Endothelial cell of umbilical vein (primary cell): ENCODE data around the gene DAP. TPM values are rescaled to one million over a fixed set of nuclear protein-coding genes. Genes with fewer than 3 reads are reported as not detected.
A peak's percentile ranks its signal among the peaks of the same experiment; 100 is the strongest.

Source experiments
- BruUV-seq: library from RNA; stranded (reverse); fragments of 400-500 nt; replicated peaks from 2 replicates; lab custom pipeline; 2021; lab: Mats Ljungman, UMichigan
- CTCF ChIA-PET: fragments of 300-600, 350-600 bp; sonication (Branson Sonifier 250); formaldehyde crosslinking; loops from one replicate; lab custom pipeline; 2021; ENCODE audit warnings: antibody characterized with exemption, inconsistent platforms; lab: Charles Lee
- POLR2A ChIA-PET: fragments of 300-600, 350-600 bp; sonication (Branson Sonifier 250); formaldehyde crosslinking; loops from one replicate; lab custom pipeline; 2021; ENCODE audit warnings: antibody characterized with exemption, inconsistent platforms; lab: Charles Lee
- DNase-seq: peaks from one replicate; pipeline ENCODE4 v3.0.0-alpha.2; 2011; ENCODE audit warnings: low read depth, low spot score
- FAIRE-seq: peaks from 2 replicates; lab custom pipeline; 2011; peaks lifted over from hg19 to GRCh38; lab: Jason Lieb, UNC
- H2AFZ ChIP-seq: 2 replicates; pipeline ENCODE4 v1.6.0; 2012; ENCODE audit warnings: low read depth, low read length, control low read depth, inconsistent platforms
- H3K27ac ChIP-seq: 2 replicates; pipeline ENCODE4 v1.5.1; 2011; ENCODE audit warnings: low read depth, mild to moderate bottlenecking, control low read depth, low read length, moderate library complexity; ENCODE audit not compliant: insufficient read depth
- H3K27me3 ChIP-seq, 2 experiments: 2 replicates each; pipeline versions ENCODE4 v1.6.0 to v1.6.1; 2011; ENCODE audit warnings: low read length in 2 of 2, mixed read lengths in 1 of 2; ENCODE audit not compliant: control insufficient read depth in 2 of 2, insufficient read depth in 2 of 2
- H3K36me3 ChIP-seq, 2 experiments: 2 replicates in 1 of 2; 3 replicates in 1 of 2; pipeline ENCODE4 v1.5.1; 2011; ENCODE audit warnings: low read length in 2 of 2, mild to moderate bottlenecking in 1 of 2, moderate library complexity in 1 of 2; ENCODE audit not compliant: control insufficient read depth in 2 of 2, insufficient read depth in 2 of 2; ENCODE audit errors: extremely low read depth in 1 of 2
- H3K4me1 ChIP-seq: 3 replicates; pipeline ENCODE4 v1.5.1; 2011; ENCODE audit warnings: mild to moderate bottlenecking, low read length; ENCODE audit not compliant: control insufficient read depth, insufficient read depth; ENCODE audit errors: extremely low read depth
- H3K4me2 ChIP-seq: 2 replicates; pipeline ENCODE4 v1.6.1; 2011; ENCODE audit warnings: low read length, control low read depth, mixed read lengths; ENCODE audit not compliant: insufficient read depth
- H3K4me3 ChIP-seq, 3 experiments: fragments of 200-600 bp in 1 of 3; sonication (generic), shearing (Covaris generic) in 1 of 3; replicated peaks in 1 of 3; 2 replicates each; pipeline ENCODE4 v1.5.1; 2011 to 2016; ENCODE audit warnings: control low read depth in 3 of 3, low read length in 3 of 3, mild to moderate bottlenecking in 2 of 3, inconsistent platforms in 1 of 3, low read depth in 1 of 3, moderate library complexity in 1 of 3; ENCODE audit not compliant: insufficient read depth in 1 of 3
- H3K79me2 ChIP-seq: 2 replicates; pipeline ENCODE4 v1.6.0; 2012; ENCODE audit warnings: low read length, inconsistent platforms; ENCODE audit not compliant: control insufficient read depth, insufficient read depth
- H3K9ac ChIP-seq: replicated peaks from 2 replicates; pipeline ENCODE3; 2011; ENCODE audit warnings: low read length, control low read depth; ENCODE audit not compliant: insufficient read depth; ENCODE audit errors: extremely low read depth
- H3K9me1 ChIP-seq: replicated peaks from 3 replicates; pipeline ENCODE4 v1.6.0; 2011; ENCODE audit warnings: mild to moderate bottlenecking, low read length; ENCODE audit not compliant: control insufficient read depth, insufficient read depth; ENCODE audit errors: extremely low read depth
- H3K9me3 ChIP-seq: replicated peaks from 2 replicates; pipeline ENCODE4 v1.5.1; 2012; ENCODE audit warnings: low read length, inconsistent platforms; ENCODE audit not compliant: control insufficient read depth, insufficient read depth
- H4K20me1 ChIP-seq: replicated peaks from 2 replicates; pipeline ENCODE3; 2011; ENCODE audit warnings: mild to moderate bottlenecking, low read length; ENCODE audit not compliant: control insufficient read depth, insufficient read depth; ENCODE audit errors: extremely low read depth
- FOS ChIP-seq: IDR thresholded peaks from 2 replicates; pipeline ENCODE4 v1.6.1; 2011; ENCODE audit warnings: mild to moderate bottlenecking, low read length, moderate library complexity, borderline replicate concordance; ENCODE audit not compliant: insufficient read depth
- GATA2 ChIP-seq: IDR thresholded peaks from 2 replicates; pipeline ENCODE4 v1.7.0; 2011; ENCODE audit warnings: low read depth, mild to moderate bottlenecking, moderate library complexity, mixed read lengths, low read length; ENCODE audit not compliant: insufficient read length, insufficient read depth
- JUN ChIP-seq: IDR thresholded peaks from 2 replicates; pipeline ENCODE4 v1.6.1; 2011; ENCODE audit warnings: borderline replicate concordance, low read depth; ENCODE audit not compliant: insufficient read length, insufficient read depth
- MYC ChIP-seq: IDR thresholded peaks from one replicate; pipeline ENCODE4 v1.6.1; 2011; ENCODE audit warnings: mild to moderate bottlenecking, low read depth, low read length
- POLR2A ChIP-seq: IDR thresholded peaks from 2 replicates; pipeline ENCODE4 v1.6.1; 2012; ENCODE audit warnings: low read depth, mild to moderate bottlenecking, control low read depth, low read length
- POLR2AphosphoS5 ChIP-seq: IDR thresholded peaks from 2 replicates; pipeline ENCODE4 v1.6.1; 2012; ENCODE audit warnings: low read depth, mild to moderate bottlenecking, control low read depth, low read length, moderate library complexity; ENCODE audit not compliant: insufficient read depth
- dilution Hi-C: fragments of 300-500 bp; cut with MboI; formaldehyde crosslinking; loops from one replicate; pipeline ENCODE4 v1.15.0; 2019; ENCODE audit warnings: low sequenced_read_pairs; ENCODE audit not compliant: extremely low pct_ligation_motif_present
- intact Hi-C: fragments of 100-400 bp; cut with micrococcal nuclease; formaldehyde crosslinking; loops from one replicate; pipeline ENCODE4 v1.10.0; 2022
- polyA plus RNA-seq, 4 experiments: library from polyadenylated mRNA; depleted of rRNA in 3 of 4; stranded (reverse) in 3 of 4; unstranded in 1 of 4; fragments of >200 nt; gene quantifications; 2 replicates each; pipeline versions ENCODE4 v1.2.1 to v1.2.3, GENCODE V29; 2011 to 2012; ENCODE audit warnings: missing spikeins in 1 of 4
- total RNA-seq: library from RNA; stranded (reverse); gene quantifications from 2 replicates; pipeline ENCODE4 v1.2.3, GENCODE V29; 2021
- TF ChIP-seq, protein P1 (sequence below): IDR thresholded peaks from 2 replicates; pipeline ENCODE4 v1.6.1; 2011; ENCODE audit not compliant: insufficient read depth, insufficient read length
- TF ChIP-seq, protein P2 (sequence below), 2 donors: IDR thresholded peaks; 1 replicate in 1 of 2; 2 replicates in 1 of 2; pipeline ENCODE4 v1.5.1; 2011; ENCODE audit warnings: low read length in 2 of 2, mild to moderate bottlenecking in 2 of 2, moderate library complexity in 2 of 2, control low read depth in 1 of 2, inconsistent platforms in 1 of 2, low read depth in 1 of 2; ENCODE audit not compliant: insufficient read depth in 1 of 2; ENCODE audit errors: extremely low read depth in 1 of 2

Gene DAP
- total and polyA plus RNA-seq, 2 donors (not counting 3 experiments of a cell fraction or from before 2014, with no cell fraction given): 79.8 to 188 TPM

DNA sequence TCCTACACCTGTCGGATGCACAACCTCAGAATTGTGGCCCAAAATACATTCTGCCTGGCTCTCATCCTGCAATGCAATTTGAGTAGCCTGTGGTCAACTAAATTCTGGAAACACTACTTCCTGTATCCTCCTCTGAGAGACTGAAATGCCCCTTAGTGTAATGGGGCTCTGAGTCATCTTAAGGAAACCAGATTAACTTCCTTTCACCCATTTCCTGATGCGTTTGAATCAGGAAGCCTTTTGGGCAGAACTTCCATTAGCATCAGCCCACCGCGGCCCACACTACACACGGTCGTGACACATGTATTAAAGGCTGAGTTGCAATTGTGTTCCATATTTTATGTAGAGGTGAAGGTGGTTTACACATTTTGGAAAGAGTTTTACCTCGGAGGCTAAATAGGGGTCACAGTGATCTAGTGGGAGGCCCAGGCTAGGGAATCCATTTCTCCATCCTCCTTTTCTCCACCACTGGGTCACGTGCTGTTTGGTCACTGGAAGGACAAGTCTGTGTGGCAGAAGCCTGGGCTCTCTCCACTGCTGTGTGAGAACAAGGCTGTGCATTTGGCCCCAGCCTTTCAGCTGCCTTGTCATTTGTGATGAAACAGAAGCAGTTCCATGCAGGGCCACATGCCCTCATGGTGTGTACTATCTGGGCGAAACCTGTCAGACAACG, 55.9 kb downstream of the DAP start:
- DNase-seq: peak; percentile 69
- peak; percentile 92 for FAIRE-seq
- Histone ChIP-seq H3K4me1 (peaks cover 49% of the 10 kb centered on the region), H3K27me3 (no peaks in the 10 kb centered on the region), H3K9me3 (no peaks in the 10 kb centered on the region), H3K9me1 (no peaks in the 10 kb centered on the region), H2AFZ (no peak overlapping the region), H3K79me2 (peaks cover 49% of the 10 kb centered on the region), H3K4me3 (no peak overlapping the region), H3K9ac (peak overlapping the region; percentile 22), H4K20me1 (no peaks in the 10 kb centered on the region), H3K4me2 (peak overlapping the region; percentile 64), H3K36me3 (no peaks in the 10 kb centered on the region), H3K27ac (peak overlapping the region; percentile 85)
- TF ChIP-seq GATA2 (peak; percentile 71), FOS (peak; percentile 92), MYC (no peak), POLR2A (no peak), JUN (peak; percentile 86), POLR2AphosphoS5 (peak; percentile 79)
- intact Hi-C loops: loop anchor here (1.0 to 5.0 kb wide), 4 partner anchors 15 to 72 kb away; partner anchors contain the start of gene DAP
- BruUV-seq: TSS peak; percentile 89
- dilution Hi-C loops: no loop called here
- ChIA-PET POLR2A (no interaction called here), CTCF (interaction anchor here (1.2 to 5.4 kb wide), 2 partner anchors 10 to 20 kb away, joined by 5 to 64 read pairs; no protein-coding TSS in a partner anchor)

DNA sequence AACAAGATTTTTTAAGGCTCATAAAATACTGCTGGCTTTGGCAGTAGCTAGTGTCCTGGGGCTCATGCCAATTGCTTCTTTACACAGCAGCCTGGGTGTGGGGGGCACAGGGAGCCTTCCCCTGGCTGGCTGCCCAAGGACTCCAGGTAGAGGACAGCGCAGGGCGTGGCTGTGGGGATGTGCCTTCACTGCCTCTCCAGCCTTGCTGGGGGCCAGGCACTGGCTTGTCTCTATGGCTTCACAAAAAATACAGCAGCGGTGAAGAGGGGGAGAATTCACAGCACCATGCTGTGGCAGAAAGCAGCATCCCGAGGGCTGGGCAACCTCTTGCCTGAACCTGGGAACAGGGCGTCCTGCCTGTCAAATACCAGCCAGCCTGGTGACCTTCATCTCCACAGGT, 57.4 kb downstream of the DAP start:
- Histone ChIP-seq H3K9me1 (no peaks in the 10 kb centered on the region), H3K27me3 (no peaks in the 10 kb centered on the region), H3K36me3 (no peaks in the 10 kb centered on the region), H3K4me2 (no peak overlapping the region), H4K20me1 (no peaks in the 10 kb centered on the region), H3K27ac (peak overlapping the region; percentile 22), H3K4me3 (no peak overlapping the region), H3K4me1 (peaks cover 49% of the 10 kb centered on the region), H2AFZ (no peak overlapping the region), H3K9me3 (no peaks in the 10 kb centered on the region), H3K79me2 (peaks cover 45% of the 10 kb centered on the region), H3K9ac (no peak overlapping the region)
- CTCF ChIA-PET: interaction anchor here (0.6 to 5.4 kb wide), 11 partner anchors 9 to 420 kb away, joined by 3 to 64 read pairs (median 7); no protein-coding TSS in a partner anchor
- BruUV-seq: no TSS peak
- intact Hi-C loops: loop anchor here (5.0 kb wide), 1 partner anchor 74 kb away; no protein-coding TSS in a partner anchor
- no peak for DNase-seq
- TF ChIP-seq, protein P1, sequence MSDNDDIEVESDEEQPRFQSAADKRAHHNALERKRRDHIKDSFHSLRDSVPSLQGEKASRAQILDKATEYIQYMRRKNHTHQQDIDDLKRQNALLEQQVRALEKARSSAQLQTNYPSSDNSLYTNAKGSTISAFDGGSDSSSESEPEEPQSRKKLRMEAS: no peak
- TF ChIP-seq, protein P2, sequence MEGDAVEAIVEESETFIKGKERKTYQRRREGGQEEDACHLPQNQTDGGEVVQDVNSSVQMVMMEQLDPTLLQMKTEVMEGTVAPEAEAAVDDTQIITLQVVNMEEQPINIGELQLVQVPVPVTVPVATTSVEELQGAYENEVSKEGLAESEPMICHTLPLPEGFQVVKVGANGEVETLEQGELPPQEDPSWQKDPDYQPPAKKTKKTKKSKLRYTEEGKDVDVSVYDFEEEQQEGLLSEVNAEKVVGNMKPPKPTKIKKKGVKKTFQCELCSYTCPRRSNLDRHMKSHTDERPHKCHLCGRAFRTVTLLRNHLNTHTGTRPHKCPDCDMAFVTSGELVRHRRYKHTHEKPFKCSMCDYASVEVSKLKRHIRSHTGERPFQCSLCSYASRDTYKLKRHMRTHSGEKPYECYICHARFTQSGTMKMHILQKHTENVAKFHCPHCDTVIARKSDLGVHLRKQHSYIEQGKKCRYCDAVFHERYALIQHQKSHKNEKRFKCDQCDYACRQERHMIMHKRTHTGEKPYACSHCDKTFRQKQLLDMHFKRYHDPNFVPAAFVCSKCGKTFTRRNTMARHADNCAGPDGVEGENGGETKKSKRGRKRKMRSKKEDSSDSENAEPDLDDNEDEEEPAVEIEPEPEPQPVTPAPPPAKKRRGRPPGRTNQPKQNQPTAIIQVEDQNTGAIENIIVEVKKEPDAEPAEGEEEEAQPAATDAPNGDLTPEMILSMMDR (IDR thresholded peaks at IDR 0.05; ENCODE audit: extremely low read depth in 1 of 2, insufficient read depth in 1 of 2, low read depth in 1 of 2, low read length in 2 of 2): no peak
- TF ChIP-seq JUN: no peak
- no peak for TF ChIP-seq FOS
- dilution Hi-C loops: no loop called here
- FAIRE-seq: no peak
- POLR2A ChIA-PET: no interaction called here
